GM19455 (cell line): ENCODE measurements around the gene YARS2.

Source experiments
- ATAC-seq: cut with Tn5 transposase; IDR thresholded peaks from one replicate; pipeline ENCODE4 v1.9.1; 2021; ENCODE audit not compliant: unreplicated experiment

Gene YARS2

GRCh38 chr12:32755654-32756475, at the start of gene YARS2:
YARS2 (minus strand) TSS chr12:32755897; CDS start chr12:32755874, 23 bp downstream.
- peak; percentile 86 for ATAC-seq

DNA sequence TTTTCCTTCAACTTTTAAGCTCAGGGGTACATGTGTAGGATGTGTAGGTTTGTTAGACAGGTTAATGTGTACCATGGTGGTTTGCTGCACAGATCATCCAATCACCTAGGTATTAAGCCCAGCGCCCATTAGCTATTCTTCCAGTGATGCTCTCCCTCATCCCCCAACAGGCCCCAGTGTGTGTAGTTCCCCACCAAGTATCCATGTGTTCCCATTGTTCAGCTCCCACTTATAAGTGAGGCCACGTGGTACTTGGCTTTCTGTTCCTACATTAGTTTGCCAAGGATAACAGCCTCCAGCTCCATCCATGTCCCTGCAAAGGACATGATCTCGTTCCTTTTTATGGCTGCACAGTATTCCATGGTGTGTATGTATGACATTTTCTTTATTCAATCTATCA, 48.6 kb upstream of the YARS2 start:
- ATAC-seq = no peak

GRCh38 chr12:32801269-32801980, 45.7 kb upstream of the YARS2 start:
- ATAC-seq = no peak

DNA sequence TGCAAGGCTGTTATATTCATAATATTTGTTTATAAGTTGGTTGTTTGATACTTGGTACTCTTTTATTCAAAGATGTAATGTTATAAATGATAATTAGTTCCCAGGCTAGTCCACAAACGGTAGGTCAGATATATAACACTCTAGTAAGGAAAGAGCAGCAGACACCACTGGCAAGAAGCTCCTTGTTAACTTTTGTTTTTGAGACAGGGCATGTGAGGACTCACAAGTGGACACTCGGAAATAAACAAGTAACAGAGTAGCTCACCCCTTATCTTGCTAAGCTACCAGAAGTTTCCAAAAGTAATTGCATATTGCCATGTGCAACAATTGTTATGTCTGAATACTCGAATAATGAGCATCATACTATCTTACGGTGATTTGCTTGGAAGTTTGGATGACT, 38.6 kb upstream of the YARS2 start:
- no peak for ATAC-seq

DNA sequence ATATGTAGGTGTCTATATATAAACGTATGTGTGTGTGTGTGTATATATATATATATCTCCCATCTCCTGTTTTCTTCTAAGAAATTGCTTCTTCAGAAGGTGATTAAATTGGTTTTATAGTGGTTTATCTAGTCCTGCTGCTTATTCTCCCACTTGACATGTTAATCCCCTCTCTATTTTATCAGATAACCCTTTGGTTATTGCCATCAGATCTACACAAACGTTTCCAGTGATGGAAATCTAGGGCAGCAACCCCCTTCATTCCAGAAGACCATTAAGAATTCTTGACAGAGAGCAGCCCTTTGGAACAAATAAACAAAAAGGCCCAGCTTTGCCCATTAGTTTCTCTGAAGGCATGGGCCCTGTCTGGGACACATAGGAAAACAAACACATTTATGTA, 34.2 kb upstream of the YARS2 start:
- no peak for ATAC-seq

GRCh38 chr12:32789446-32789845, 33.7 kb upstream of the YARS2 start:
- no peak for ATAC-seq

DNA sequence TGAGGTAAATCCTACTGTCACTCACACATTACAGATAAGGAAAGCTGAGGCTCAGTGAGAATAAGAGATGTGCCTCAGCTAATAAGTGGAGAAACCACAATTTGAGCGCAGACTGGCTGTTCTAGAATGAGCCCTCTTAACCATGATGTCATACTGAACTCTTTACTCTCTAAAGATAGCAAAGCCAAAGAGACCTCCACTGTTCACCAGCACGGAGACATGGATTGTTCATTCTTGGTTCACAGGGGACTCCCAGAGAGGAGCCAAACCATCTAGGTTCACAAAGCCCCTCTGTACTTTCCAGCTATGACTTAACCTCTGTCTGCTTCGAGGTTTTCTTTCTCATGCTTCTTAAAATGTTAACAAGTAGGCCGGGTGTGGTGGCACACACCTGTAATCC, 32.7 kb upstream of the YARS2 start:
- ATAC-seq = no peak

GRCh38 chr12:32785557-32785956, 29.9 kb upstream of the YARS2 start:
- ATAC-seq = no peak

- ATAC-seq = no peak
Measured at GRCh38 chr12:32783029-32783428, 27.3 kb upstream of the YARS2 start.

GRCh38 chr12:32780071-32780470, 24.4 kb upstream of the YARS2 start:
- ATAC-seq = no peak

GRCh38 chr12:32777691-32778175, 22.0 kb upstream of the YARS2 start:
- ATAC-seq = no peak

DNA sequence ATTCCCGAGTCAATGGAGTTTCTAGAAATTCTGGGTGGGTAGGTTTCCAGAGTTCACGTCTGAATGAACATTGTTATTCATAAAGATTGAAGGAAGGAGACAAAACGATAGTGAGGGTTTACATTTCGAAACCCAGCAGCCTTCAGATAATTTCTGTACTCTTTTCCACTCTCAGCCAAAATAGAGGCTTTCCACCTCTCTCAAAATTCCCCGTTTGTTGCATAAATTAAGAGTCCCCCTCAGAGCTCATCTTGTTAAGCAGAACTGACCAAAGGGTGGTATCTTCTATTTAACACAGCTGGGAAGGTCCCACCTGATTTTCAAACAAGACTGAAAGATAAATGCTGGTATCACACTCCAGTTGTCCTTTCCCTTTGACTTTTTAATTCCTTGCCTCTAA, 21.5 kb upstream of the YARS2 start:
- no peak for ATAC-seq

DNA sequence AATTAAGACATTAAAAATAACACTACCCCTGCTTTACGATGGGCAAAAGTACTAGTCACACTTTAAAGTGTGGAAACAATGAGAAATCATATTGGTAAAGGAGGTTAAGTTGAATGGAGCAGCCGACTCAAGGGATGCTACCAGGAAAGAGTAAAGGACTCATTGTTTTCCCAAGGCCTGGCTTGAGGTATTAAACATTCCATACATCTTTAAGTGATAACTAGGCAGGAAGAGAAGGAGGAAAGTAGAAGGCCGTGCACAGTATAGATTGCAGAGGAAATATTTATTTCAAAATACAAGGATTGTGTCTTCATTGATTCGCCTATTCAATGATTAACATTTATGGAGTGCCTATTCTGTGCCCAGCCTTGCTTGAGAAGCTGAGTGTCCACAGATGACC, 20.6 kb upstream of the YARS2 start:
- ATAC-seq = no peak

GRCh38 chr12:32773691-32774090, 18.0 kb upstream of the YARS2 start:
- no peak for ATAC-seq

- ATAC-seq = no peak
Measured at GRCh38 chr12:32770141-32770540, 14.4 kb upstream of the YARS2 start.

- ATAC-seq = no peak
Measured at GRCh38 chr12:32768518-32768917, 12.8 kb upstream of the YARS2 start.

DNA sequence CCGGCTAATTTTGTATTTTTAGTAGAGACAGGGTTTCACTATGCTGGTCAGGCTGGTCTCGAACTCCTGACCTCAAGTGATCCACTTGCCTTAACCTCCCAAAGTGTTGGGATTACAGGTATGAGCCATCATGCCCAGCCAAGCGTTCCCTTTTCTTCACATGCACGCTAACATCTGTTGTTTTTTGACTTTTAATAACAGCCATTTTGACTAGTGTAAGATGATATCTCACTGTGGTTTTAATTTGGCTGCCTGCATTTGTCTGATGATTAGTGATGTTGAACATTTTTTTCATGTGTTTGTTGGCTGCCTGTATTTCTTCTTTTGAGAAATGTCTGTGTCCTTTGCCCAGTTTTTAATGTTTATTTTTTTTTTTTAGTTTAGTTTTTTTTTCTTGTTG, 10.2 kb upstream of the YARS2 start:
- no peak for ATAC-seq

GRCh38 chr12:32761716-32762115, 6.0 kb upstream of the YARS2 start:
- peak; percentile 56 for ATAC-seq

- ATAC-seq = no peak
Measured at GRCh38 chr12:32757157-32757556, 1.5 kb upstream of the YARS2 start.

GRCh38 chr12:32756476-32757066, 874 bp upstream of the YARS2 start:
- no peak for ATAC-seq

DNA sequence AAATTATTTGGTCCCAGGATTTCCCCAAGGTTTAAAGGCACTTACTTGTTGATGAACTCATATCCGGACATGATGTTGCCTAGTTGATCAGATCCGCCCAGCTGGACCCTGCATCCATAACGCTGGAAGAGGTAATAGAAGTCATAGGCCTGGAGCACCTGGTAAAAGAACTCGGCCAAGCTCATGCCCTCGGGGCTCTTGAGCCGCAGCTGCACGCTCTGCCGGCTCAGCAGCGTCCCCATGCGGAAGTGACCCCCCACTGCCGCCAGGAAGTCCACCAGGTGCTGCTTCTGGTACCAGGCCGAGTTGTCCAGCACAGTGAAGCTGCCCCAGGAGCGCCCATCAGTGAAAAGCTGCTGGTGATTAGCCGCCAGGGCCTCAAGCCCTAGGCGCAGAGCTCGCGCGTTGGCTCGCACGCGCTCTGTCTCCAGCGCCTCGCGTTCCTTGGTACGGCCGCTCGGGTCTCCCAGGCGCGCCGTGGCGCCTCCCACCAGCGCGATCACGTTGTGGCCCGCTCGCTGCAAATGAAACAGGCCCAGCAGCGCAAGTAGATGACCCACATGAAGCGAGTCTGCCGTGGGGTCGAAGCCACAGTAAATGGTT, 545 bp downstream of the YARS2 start:
- ATAC-seq = peak; percentile 71
